Activated CD4-positive, CD25-positive, alpha-beta regulatory T cell (primary cell): Measurements from ENCODE around the gene UCKL1.

Experiments used
- DNase-seq, 4 experiments: peaks; one replicate each; lab custom pipeline; 2025; lab: John Stamatoyannopoulos, UW

The UCKL1 gene

DNA sequence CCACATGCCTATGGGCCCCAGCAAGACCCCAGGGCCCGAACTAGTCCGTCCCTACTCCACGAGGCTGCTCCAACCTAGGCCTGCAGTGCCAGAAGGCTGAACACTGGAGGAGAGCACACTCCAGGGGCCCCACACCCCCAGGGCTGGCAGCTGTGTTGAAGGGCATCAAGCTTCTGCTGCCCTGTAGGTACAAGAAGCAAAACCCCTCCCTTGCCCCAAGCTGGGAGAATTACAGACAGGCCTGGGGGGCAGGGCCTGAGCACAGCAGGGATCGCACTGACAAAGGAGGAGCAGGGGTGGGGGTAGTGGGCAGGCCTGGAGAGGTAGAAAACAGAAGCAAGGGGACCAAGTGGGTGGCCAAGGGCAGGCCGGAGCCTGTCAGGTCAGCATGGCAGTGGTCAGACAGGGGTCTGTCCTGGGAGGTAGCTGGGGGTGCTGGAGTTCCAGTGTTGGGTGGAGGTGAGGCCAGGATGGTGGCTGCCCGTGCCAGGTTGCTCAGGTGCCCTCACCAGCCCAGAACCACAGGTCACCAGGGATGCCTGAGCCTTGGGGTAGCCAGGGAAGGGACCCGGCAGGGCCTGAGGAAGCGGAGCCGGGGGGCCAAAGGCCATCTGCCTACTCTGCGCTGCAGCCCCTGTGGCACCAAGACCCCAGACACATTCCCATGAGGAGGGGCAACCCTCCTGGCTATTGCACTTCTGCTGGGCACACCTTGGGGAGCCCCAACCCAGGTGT lies 2.9 kb upstream of the UCKL1 start:
- no peak for DNase-seq

DNA sequence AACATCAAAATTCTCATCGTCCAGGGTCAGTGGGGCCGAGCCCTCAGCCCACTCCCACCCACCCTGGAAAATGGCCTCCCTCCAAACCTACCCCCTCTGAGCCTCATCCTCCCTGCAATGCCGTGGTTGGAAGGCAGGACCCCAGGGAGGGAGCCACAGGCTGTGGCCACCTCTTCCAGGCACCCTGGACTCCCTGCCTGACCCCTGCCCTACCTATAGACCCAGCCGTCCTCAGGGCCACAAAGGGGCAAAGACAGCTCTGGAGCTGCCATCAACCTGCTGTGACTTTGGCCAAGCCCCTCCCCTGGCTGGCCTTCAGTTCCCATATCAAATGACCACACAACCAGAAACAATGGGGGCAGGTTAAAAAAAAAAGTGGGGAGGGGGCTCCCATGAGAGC lies 2.3 kb upstream of the UCKL1 start:
- no peak for DNase-seq

DNA sequence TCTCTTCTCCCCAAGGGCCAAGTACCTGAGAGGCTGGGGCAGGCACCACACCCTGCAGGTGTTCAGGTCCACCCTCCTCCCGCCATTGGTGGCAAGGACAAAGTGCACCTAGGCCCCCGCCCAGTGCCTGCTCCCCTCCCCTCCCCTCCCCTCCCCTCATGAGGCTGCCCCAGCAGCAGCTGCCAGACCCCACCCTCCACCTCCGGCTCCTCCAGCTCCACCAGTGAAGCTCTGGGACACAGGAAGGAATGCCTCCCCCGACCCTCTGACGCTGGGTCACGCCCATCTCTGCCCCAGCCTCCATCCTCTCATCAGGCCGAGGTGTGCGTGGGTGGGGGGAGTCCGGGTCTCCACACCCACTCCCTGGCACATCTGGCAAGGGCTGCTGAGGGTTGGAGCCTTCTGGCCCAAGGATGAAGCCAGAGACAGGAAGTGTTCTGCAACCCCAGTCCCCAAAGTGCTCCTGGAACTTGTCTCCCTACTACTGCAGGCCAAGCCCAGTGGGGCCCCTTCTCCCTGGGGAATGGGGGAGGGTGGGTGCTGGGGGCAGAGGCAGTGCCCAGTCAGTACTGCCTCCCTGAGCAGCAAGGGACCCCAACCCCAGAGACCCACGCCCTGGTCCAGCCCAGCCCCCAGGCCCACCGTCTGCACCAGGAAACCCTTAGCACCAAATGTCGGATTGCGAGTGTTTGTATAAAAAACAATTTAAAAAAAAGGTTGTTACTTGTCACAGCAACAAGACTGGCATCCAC lies 1.6 kb upstream of the UCKL1 start:
- peak in 2 of 4 experiments; percentile 25 to 26 for DNase-seq

DNA sequence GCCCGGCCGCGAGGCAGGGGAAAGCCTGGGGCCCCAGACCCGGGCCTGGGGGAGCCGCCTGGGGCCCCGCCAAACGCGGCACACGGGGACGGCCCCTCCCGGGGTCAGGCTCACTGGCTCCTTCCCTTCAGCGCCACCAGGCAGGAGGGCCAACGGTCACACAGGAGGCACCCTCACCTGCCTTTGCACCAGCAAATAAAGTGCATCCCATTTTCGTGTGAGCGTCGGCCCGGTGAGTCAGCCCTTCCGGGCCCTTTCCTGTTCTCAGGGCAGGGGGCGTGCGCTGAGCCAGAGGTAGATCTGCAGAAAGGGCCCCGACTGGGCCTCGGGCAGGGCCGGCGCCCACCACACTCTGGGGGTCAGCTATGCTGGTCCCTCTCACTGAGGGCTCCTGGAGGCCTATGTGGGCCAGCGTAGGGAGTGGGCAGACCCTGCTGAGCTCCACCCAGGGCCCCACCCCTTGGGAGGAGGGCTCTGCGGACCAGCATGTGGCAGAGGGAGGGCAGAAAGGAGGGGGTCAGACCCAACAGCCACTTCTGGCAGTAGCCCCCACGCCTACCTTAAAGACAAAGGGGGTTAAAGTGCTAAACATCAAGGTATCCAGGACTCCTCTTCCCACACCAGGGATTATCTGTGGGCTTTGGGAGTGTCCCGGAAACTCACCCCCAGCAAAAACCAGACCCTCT lies 931 bp upstream of the UCKL1 start:
- DNase-seq, result peak; percentile 32 to 58 (median 47)

DNA sequence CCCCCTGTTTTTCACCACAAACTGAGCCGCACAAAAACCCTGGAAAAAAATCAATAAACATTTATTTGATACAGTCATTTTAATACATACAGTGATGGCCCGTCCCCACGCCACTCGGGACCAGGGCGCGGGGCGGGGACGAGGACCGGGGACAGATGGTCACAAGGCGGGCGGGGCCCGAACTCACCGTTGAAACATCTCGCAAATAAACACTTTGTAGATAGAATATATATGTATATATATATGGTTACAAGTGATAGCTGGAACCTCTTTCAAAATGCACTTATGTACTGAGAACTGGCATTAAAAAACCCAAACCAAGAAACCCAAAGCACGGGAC lies 418 bp upstream of the UCKL1 start:
- no peak for DNase-seq

DNA sequence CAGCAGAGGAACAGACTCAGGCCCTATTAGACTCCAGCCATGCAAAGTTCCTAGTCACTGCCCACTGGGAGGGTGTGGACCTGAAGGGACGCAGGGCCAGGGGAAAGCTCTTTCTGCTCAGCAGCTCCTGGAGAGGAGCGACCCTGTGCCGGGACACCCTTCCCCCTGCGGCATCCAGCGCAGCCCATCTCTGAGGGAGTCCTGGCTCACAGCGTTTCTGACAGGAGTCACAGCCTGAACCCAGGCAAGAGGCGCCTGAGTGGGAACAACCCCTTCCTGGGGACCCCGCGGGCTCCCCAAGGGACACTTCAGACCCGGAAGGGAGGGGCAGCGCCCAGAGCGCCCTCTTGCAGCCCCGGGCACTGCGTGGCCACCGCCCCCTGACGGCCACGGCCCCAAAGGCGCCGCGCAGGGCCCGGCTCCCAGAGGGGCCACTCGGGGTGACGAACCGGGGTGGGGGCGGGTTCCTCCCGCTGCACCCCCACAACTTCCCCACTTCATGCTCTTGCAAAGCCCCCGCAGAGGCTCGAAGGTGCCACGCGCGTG lies 862 bp downstream of the UCKL1 start:
- no peak for DNase-seq

DNA sequence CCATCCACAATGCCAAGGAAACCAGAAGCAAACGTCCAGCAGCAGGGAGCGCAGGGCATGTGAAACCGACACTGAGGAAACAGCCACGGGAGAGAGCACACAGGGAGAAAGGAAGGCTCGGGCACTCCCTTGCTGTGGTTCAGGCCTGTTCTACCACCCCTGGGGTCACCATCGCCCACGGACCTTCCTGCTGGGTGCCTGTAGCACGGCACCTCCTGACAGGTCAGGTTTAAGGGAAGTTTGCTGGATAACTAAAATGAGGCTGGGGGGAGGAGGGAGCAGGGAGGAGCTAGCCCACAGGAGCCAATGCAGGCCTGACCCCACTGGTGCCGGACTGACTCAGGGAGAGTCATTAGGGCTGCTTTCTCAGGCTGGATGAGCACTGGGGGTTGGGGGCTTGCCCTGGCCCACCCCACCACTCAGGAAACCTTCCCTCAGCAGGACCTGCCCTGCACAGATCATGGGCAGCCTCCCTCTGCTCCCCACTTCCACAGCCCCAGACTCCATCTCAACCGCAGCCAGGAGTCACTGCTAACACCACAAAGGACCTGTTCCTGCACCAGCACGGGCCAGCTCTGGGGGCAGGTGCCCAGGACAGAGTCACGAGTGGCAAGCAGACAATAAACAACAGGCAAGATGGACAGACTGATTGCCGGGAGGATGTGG lies 2.3 kb downstream of the UCKL1 start:
- no peak for DNase-seq

DNA sequence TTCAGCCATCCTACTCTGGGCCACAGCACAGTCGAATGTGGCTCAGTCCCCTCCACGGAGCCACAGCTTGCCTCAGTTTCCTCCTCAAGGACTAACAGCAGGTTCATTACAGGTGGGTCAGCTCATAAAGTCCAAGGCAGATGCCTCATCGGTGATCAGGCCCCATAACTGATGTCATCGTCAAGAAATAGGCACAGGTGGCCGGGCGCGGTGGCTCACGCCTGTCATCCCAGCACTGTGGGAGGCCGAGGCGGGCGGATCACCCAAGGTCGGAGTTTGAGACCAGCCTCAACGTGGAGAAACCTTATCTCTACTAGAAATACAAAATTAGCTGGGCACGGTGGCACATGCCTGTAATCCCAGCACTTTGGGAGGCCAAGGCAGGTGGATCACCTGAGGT lies 3.4 kb downstream of the UCKL1 start:
- no peak for DNase-seq

DNA sequence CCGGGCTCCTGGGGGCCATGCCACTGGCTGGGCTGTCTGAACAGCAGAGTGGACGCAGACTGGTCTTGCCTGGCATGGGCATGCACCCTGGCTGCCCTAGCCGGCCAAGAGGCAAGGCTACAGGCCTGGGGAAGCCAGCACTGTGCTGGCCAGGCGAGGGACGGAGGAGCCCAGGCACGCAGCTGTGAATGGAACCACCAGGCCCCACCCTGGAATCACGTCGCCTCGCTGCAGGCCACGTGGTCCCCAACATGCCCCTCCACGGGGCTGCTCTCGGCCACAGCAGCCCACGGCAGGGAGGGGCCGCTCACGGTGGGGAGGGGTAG lies 4.0 kb downstream of the UCKL1 start:
- no peak for DNase-seq

DNA sequence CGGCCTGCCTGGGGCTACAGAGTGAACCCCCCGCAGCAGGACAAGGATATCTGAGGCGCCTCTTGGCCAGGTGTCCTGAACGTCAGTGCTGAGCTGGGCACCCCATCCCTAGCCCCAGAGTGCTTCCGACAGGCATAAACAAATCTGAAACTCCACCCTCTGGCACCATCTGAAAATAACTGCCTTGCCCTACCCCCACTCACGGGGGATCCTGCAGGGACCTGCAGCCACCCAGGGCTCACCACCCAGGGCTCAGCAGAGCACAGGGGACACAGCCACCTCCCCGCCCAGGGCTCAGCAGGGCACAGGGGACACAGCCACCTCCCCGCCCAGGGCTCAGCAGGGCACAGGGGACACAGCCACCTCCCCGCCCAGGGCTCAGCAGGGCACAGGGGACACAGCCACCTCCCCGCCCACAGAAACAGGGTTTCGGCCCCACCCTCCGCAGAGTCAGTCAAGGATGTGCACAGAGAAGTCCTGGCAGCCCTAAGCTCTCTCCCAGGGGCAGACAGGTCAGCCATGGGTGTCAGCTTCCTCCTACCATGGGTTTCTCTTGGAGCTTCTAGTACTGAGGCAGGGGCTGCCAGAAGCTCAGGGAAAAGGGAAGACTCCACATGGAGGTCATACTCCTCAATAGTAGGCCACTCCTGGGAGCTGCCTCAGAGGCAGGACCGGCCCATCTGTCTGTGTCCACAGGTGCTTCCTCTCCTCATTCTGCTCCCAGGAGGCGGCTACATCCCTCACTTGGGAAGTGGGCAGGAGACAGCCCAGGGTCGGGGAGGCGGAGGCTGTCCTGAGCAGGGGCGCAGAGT lies 4.6 kb downstream of the UCKL1 start:
- no peak for DNase-seq

DNA sequence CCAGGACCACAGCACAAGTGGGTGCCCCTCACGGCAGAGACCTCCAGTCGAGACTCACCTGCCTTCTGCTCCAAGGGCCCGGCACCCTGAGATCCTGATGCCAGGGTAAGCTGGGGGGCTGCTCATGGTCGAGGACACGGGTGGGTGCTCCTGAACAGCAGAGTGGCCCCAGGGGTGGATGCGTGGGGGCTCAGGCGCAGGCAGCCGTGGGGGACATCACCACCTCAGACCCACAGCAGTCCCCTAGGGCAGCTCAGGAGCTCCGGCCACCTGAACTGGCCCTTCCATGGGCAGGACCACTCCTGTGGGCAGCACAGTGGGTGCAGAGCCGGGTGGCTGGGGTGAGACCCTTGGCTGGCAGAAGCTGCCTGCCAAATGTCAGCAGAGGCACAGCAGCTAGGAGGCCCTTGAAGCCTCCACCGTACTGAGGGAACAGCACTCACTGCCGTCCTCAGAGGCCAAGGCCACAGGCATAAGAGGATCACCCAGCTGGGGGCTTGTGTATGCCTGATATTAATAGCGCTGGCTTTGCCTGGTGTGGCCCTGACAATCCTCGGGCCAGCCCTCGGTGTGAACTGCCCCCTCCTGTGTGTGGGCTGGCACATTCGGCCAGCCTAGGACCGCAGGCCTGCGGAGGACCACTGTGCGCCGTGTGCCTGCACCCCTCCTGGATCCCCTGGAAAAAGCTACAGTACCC lies 5.4 kb downstream of the UCKL1 start:
- DNase-seq, result no peak

DNA sequence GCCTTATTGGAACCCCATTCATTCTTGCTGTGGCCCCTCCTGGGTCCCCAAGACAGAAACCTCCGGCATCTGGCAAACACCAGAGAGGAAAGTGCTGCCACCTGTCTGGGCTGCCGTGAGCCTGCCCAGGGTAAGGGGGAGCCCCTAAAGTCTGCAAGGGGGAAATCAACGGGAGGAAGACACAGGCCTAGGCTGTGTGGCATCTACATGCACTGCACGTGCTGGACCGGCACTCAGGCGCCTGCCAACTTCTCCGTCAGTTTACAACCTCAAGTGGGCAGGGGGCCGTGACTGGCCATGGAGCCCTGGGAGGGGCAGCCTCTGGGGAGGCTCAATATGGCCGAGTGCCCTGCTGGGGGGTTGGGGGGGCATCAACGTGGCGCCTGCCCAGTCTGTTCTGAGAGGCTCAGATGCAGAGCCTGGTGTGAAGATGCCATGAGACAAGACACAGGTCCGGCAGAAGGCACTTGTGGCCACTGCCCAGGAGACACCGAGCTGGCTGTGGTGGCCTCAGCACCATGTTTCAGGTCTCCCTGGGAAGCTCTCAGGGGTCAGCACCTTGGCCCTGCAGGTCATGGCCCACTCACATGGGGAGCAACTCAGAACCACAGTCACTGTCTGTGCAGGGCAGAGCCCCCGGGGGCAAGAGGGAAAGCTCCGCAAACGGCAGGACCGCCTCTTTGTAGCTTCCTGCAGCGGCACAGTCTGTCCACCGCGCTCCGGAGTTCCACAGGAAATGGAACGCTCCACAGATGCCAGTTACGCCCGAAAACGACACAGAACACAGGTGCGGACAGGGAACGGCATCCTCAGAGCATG lies 8.4 kb downstream of the UCKL1 start:
- no peak for DNase-seq

DNA sequence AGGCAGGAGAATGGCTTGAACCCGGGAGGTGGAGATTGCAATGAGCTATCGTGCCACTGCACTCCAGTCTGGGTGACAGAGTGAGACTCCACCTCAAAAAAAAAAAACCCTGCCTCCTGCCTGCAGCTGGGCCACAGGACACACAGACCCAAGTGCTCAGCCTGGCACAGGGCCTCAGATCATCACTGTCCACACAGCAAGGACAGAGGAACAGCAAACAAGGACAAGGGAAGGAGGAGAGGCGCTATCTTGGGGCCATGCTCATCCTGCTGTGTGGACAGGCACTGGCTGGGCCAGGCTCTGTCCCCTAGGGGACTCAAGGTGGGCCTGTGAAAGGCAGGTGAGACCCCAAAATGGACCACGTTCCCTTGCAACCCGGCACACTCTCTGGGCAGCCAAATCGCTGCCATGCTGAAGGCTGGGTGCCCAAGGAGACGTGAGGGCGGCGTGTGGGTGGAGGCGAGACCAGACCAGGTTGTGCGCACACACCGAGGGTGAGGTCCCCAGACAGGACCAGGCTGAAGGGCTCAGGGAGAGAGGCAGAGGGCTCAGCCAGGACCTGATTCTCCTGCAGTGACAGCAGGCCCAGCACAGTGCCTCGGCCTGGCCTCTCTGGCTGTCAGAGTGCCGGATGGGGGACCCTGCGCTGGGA lies 9.1 kb downstream of the UCKL1 start:
- DNase-seq, result no peak

DNA sequence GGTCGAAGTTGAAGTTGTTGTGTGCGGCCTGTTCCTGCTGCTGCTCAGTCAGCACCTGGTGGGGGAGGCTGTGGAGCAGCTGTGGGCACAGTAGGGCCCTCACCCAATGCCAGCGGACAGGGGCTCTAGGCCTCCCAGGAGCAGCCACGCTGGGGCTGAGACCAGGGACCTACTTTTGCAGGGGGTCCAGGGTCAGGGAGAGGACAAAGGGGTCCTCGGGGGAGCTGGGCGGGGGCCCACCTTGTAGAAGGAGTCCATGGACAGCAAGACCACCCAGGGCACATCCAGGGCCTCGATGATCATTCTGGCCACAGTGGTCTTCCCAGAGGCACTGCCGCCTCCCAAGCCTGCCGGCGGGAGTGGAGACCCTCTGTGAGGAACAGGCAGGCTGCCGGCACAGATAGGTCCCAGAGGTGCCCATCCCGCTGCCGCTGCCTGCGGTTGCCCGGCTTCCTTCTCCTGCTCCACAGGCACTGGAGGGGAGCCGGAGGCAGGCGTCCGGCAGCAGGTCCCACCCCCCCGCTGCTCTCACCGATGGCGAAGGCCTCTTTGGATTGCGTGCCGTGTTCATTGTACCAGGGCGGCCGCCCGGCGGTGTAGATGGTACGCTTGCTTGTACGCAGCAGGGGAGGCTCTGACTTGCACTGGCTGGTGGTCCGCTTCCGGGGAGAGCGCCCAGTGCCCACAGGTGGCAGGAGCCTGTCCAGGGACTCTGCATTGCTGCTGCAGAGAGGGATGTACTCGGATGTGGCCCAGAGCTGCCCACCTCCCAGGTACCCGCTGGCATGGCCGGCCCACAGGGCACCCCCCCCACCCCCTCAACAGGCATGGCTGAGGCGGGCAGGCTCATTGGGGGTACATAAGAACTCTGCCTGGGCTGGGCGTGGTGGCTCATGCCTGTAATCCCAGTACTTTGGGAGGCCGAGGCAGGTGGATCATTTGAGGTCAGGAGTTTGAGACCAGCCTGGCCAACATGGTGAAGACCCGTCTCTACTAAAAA lies 10.0 kb downstream of the UCKL1 start:
- no peak for DNase-seq

DNA sequence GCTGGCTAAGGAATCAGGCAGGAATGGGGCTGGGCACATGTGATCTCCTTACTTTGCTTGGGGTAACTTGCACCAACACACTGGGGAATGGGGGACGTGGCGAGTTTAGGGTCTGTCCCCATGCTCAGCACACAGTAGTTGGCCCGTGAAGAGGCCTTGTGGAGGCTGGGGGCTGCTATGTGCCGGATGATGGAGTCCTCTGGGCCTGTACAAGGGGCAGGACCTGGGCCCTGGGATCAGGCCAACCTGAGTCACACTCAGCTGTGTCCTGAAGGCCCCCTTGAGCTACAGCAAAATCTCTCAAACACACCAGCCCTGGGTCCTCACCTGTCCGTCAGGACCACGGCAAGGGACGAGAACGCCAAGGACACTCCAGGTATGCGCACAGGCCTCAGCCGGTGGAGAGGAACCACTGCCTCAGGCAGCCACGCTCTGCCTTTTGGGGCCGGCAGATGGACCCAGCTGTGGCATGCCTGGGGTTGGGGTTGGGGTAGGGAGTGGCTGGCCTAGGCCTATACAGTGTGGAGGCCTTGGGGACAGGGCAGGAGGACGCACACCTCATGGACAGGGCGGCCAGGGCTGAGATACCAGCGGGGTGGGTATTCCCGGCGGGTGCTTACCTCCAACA lies 11.1 kb downstream of the UCKL1 start:
- no peak for DNase-seq

DNA sequence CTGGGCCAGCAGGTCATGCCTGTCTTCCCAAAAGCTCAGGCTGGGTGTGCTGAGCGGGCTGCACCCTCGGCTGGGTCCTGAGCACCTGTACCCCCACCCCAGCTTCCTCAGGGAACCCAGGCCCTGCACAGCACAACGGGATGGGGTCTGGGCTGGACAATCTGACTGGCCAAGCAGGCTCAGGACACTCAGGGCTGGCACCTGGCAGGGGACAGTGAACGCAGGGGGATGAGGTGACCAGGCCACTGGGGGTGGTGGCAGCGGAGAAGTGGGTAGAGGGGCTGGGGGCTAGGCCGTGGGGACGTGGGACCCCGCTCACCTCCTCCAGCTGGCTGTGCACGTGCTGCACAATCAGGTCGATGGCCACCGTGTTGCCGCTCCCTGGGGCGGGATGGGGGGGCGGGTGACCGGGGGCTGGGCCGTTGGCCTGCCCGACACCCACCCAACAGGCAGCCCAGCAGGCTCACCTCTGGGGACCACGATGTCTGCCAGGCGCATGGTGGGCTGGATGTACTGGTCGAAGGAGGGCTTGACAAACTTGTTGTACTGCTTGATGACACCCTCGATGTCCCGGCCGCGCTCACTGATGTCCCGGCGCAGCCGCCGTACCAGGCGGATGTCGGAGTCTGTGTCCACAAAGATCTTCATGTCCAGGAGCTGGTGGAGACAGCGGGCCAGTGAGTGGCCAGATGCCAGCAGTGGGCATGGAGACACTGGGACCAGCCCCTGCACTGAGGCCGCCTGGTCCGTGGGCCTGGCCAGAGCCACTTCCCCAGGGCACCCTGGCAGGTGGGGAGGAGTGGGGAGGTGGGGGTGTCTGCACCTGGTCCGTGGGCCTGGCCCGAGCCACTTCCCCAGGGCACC lies 11.9 kb downstream of the UCKL1 start:
- no peak for DNase-seq

DNA sequence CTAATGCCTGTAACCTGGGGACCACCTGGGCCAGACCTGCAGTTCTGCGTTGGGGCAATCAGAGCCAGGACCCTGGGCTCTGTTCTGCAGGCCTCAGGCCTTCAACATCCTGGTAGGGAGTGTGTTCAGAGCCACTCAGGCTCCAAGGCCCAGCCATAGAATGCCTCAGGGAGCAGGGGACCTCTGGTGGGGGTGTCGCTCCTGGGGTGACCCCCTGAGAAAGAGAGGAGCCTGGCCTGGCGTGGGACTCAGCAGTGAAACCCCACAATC lies 12.5 kb downstream of the UCKL1 start:
- DNase-seq, result no peak
